ENCODE data around the gene NME1.
A peak's percentile ranks its signal among the peaks of the same experiment; 100 is the strongest.
"Not testable (repeated sequence)": the region's sequence is repeated elsewhere in the genome, so short reads cannot be mapped to it uniquely, and the experiment has no call there.

Gene NME1

DNA sequence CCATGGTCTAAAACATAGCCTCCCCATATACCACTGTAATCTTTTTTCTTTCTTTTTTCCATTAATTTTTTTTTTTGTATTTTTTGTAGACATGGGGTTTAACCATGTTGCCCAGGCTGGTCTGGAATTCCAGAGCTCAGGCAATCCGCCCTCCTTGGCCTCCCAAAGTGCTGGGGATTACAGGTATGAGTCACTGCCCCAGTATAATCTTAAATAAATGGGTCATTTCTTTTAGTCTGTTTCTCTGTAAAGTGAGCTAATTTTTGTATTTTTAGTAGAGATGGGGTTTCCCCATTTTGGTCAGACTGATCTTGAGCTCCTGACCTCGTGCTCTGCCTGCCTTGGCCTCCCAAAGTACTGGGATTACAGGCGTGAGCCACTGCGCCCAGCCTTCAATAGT, 5.7 kb upstream of the NME1 start:
- no peak for DNase-seq

DNA sequence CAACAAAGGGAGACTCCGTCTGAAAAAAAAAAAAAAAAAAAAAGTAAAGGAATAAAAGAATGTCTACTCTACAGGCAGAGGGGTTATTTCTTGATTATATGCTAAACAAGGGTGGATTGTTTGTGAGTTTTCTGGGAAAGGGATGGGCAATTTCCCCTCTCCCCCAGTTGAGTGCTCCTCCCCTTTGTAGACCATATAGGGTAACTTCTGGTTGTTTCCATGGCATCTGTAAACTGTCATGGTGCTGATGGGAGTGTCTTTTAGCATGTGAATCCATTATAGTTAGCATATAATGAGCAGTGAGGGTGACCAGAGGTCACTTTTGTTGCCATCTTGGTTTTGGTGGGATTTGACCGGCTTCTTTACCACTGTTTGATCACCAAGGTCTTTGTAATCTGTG, 4.2 kb upstream of the NME1 start:
- DNase-seq, result no peak

DNA sequence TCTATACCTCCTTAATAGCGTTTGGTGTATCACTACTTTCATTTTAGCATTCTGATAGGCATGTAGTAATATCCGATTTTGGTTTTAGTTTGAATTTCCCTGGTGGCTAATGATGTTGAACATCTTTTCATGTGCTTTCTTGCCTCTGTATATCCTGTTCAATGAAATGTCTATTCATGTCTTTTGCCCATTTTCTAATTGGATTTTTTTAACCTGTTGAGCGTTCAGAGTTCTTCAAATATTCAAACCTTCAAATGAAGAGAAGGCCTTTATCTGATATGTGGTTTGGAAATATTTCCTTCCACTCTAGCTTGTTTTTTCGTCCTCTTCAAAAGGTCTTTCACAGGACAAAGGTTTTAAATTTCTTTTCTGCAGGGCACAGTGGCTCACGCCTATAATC, 2.4 kb upstream of the NME1 start:
- DNase-seq, result no peak

DNA sequence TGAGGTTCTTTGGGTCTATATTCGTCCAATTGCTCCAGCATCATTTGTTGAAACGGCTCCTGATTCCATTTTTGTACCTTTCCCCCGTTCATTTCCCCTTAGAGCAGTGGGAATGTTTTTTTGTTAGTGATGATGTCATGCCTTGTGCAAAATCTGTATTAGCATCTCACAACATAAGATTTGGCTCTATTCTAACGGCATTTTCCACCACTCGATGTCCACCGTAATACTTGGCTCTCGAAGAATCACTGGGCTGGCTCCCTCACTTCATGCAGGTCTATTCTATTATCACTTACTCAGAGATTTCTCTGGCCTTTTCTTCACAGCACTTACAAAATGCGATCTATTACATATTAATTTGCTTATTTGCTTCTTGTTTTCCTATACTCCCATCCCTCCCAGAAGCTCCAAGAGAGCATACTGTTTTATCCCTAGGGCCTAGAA, 571 bp upstream of the NME1 start:
- no peak for DNase-seq

DNA sequence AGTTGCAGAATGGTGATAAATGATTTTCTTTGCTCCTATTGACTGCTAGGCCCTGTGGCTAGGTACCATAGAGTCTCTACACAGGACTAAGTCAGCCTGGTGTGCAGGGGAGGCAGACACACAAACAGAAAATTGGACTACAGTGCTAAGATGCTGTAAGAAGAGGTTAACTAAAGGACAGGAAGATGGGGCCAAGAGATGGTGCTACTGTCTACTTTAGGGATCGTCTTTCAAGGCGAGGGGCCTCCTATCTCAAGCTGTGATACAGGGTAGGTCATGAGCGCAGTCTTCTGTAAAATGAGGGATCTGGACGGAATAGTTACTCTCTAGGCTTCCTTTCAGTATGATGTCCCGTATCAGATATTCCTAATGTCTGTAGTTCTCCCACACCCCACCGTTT, 817 bp downstream of the NME1 start:
- no peak for DNase-seq

DNA sequence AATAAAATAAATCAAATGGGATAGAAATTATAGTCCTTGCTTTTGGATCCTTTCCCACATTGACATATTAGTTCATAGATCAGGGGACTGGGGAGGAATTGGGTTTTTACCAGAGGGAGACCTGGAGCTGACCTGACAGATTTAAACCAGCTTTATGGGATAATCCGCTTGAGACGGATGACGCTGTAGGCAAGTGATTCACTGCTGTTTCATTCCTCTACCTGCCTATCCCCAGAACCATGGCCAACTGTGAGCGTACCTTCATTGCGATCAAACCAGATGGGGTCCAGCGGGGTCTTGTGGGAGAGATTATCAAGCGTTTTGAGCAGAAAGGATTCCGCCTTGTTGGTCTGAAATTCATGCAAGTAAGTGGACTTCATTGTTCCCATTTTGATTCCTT, 2.1 kb downstream of the NME1 start:
- no peak for DNase-seq

DNA sequence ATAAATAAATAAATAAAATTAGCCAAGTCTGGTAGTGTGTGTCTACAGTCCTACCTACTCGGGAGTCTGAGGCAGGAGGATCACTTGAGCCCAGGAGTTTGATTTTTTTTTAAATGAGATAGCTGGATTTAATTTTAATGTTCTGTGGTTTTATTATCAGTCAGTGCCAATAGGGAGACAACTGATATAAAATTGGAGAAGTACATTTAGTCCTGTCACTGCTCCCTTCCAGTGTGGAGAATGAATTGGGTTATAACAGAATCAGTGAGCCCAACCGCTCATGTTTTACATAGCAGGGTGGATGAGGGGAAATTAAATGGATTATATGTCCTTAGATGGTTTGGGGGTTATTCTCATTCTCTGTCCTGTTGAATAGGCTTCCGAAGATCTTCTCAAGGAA, 6.2 kb downstream of the NME1 start:
- no peak for DNase-seq

DNA sequence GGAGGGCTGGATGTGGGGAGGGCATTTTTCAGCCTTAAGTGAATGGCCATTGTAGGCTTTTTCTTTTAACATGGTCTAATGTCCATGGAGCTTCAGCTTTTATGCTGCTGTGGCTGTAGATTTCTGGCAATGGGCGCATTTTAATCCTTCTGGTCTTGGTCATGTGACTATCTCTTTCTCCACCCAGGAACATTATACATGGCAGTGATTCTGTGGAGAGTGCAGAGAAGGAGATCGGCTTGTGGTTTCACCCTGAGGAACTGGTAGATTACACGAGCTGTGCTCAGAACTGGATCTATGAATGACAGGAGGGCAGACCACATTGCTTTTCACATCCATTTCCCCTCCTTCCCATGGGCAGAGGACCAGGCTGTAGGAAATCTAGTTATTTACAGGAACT, 8.2 kb downstream of the NME1 start:
- no peak for DNase-seq

DNA sequence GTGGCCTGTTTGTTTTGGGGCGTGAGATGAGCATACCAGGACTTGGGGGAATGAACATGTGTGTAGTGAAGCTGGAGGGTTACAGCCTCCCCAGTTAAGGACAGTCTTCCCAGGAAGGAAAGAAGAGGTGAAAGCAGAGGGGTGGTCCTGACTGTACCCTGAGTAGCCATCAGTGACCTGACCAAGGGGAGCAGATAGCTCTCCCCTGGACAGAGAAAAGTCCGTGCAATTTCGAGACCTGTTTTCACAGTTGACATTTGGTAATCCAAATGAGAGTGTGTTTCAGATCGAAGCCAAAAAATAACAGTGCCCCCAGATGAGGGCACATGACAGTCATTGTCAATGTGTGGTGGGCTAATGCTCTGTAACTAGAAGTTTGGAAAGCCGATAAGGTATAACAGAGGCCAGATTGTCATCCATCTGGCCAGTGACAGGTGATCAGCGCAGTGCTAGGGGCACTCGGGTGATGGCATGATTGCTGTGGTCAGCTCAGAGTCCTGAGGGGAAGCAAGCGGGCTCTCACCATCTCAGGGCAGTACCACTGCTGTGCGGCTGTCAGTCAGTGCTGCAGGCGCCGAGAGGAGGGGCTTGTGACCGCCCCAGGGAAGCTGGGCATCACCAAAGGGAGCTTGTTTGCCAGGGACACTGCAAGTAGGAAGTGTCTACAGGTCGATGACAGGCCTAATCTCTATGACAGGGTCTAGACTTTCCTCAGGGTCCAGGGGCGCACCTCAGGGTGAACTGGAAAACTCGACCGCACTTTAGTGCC, 11.7 kb downstream of the NME1 start:
- no peak for DNase-seq

DNA sequence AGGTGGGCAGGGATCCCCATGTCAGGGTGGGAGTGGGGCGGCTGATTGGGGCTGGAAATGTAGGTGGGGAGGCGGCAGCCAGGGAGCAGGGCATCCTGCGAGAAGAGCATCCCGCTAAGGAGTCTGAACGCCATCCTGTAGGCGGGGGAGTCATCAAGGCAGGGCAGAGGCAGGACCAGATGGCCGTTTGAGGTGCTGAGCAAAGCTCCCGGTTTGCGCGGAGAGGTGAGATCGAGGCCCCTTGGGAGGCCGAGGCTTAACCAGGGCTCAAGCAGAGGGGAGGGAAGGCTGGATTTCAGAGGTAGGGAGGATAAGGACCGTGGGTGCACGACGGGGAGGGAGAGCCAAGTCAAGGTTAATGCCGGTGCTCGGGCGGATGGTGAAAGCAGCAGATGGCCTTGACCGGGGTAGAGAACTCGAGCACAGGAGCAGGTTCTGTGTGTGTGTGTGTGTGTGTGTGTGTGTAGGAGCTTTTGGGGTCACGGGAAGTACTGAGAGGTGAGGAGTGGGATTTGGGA, 12.4 kb downstream of the NME1 start:
- DNase-seq, result peak; percentile 59

DNA sequence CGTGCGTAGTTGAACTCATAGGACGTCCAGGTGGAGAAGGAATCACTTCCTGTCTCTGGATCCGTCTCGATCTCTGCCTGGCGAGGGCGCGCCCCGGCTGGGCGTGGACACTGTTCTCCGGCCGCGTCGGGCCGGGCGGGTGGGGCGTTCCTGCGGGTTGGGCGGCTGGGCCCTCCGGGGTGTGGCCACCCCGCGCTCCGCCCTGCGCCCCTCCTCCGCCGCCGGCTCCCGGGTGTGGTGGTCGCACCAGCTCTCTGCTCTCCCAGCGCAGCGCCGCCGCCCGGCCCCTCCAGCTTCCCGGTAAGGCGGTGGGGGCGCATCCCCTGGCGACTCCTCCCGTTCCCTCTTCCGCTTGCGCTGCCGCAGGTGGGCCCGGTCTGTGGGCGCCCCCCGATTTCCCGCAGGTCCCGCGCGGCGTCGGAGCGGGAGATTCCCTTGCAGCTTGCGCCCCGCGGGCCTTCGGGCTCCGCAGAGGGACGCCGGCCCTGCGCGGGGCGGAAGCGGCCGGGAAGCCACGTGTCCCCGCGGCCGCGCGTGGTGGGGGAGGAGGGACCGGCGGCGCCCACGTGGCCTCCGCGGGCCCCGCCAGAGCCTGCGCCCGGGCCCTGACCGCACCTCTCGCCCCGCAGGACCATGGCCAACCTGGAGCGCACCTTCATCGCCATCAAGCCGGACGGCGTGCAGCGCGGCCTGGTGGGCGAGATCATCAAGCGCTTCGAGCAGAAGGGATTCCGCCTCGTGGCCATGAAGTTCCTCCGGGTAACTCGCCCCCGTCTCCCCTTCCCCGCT, 13.0 kb downstream of the NME1 start, which contains the start of gene NME2:
TSS of gene NME2 (plus strand) at position 214 of the 789 bp plus-strand sequence. CDS start at position 634, 420 bp downstream.
- DNase-seq, result peak; percentile 59

DNA sequence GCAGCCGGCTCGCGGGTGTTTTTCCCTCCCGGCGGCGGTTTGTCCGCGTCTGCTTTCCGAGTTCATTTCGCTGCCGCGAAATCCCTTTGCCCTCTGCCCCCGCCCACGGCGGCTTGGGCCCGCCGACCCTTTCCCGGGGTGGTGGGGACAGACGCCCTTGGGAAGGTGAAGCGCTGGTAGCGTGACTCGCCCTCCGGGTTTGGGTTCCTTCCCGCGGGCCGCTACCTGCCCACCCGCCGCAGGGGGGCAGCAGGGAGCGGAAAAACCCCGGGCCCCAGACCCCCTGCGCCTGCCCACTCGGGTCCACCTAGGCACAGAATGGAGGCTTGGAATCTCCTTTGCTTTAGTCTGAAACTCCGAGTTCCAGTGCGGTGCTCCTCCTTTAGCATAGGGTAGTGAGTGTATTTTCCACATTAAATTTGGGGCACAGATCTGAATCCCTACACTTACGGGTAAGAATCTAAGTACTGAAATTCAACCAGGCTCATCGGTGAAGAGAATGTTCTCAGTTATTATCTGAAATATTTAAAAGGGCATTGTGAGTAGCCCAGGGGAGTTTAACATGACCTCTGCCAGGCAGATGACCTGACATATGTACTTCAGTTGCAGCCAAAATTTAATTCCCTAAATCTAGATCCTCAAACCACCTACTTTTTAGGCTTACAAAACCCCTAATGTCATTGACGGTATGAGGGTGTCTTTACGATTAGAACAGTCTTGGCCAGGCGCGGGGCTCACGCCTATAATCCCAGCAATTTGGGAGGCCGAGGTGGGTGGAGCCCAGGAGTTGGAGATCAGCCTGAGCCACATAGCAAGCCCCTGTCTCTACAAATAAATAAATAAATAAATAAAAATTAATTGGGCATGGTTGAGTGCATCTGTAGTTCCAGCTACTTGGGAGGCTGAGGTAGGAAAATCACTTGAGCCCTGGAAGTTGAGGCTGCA, 13.9 kb downstream of the NME1 start:
- peak; percentile 5 for DNase-seq

DNA sequence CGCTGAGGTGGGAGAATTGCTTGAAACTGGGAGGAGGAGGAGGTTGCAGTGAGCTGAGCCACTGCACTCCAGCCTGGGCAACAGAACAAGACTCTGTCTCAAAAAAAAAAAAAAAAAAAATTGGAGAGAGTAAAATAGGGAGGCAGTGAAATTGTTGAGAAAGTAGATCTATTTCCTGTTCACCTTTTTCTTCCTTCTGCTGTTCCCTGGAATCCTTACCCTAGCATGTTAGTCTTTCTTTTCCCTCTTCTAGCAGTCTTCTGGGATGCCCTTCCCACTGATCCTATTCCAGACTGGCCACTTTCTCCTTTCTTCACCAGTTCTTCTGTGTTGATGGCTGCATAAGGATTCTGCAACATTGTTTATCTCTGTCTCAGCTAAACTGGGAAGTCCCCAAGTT, 16.0 kb downstream of the NME1 start:
- no peak for DNase-seq

DNA sequence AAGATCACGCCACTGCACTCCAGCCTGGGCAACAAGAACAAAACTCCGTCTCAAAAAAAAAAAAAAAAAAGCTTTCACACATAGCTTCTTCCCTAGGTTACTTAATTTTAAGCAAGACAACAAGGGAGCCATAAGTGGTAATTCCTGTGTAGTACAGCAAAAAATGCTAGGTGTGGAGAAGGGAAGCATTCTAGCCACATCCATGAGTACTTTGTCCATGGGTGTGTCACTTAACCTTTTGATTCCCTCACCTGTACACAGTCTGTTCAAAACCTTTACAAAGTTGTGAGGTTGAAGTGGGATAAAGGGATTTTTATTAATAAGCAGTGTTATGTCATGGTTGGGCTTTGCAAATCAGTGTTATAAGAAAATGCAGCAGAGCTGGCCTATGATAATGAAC, 17.4 kb downstream of the NME1 start:
- no peak for DNase-seq

DNA sequence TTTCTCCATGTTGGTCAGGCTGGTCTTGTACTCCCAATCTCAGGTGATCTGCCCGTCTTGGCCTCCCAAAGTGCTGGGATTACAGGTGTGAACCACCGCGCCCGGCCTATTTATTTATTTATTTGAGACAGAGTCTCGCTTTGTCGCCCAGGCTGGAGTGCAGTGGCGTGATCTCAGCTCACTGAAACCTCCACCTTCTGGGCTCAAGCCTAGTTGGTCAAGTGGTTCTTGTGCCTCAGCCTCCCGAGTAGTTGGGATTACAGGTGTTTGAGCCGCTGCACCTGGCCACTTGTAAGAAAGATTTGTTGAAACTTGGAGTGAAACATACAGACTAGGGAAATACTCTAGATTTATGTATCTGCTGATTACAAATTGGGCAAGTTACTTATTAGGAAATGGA, 18.7 kb downstream of the NME1 start:
- DNase-seq, result not testable (repeated sequence)

DNA sequence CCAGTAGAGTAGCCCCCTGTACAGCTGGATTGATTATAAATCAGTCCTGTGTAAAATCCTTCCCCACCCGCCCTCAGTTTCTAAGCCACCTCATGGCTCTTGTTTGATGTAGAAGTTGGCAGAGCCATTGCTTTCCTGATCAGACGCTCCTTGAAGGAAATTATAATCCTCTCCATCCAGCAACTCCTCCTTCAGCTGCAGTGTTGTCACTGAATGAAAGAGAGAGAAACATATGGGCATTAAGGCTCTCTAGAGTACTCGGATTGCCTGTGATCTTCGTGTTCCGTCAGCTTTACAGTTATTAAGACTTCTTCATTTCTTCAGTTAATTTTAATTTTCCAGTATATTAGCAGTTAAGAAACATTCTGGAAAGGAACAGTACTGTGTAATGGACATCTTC, 27.1 kb downstream of the NME1 start:
- no peak for DNase-seq

DNA sequence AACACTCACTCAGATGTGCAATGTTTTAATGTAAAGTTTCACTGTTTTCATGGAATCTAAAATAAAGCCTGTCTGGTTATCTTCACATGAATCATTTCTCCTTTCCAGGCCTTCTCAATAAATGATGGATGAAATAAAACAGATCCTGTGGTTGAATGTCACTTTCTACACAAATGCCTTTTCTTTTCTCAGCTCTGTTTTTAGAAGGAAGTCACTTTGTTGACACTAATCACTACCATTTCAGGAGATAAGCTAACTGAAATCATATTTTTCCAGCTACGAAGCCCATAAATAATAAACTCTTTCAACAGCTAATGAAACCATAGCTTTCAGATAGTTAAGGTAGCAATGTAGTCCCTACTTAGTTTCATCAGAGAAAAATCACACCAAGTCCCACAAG, 30.8 kb downstream of the NME1 start:
- no peak for DNase-seq

DNA sequence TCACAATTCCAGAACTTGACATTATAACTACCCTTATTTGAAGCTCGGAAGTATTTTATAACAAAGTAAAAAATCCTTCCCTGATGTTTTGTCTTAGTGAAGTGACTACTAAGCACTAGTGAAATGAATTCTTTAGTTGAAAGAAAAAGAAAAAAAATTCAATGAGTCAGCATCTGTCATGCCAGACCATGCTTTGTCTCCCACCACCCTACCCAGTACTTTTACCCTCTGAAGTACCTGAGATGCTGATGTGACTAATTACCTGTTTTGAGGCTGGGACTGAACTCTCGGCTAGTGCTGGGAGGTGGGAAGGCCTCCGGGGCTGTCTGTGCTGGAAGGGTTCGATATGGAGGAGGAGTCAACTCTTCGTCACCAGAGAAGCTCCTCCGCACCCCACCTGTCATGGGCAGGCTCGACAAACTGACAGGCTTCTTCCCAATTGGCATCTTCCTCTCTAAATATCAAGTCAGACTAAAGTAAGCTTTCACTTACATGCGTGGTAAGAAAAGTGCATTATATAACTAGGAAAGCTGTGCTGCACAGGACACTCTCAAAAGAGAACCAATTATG, 32.5 kb downstream of the NME1 start:
- no peak for DNase-seq

DNA sequence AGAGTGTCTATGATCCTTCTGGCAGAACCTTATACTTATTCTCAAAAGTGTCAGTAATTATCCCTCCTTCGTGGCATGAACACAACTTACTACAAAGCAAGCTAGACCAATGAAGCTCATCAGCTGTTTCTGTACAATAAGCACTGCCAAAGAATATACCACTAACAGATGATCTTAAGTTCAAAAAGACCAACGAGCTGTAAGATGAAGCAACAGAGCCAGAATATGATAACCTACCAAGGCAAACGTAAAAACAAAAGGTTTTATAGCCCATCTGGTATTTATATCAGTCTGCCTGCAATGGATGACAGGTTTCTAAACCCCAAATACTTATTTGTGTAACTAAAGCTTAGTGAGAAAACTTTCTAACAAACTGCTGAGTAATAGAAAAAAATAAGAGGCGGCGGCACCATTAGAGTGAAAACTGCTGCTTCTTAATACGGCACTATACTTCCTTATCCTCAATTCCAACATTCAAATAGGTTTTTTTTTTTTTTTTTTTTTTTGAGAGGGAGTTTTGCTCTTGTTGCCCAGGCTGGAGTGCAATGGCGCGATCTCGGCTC, 35.0 kb downstream of the NME1 start:
- DNase-seq, result no peak

DNA sequence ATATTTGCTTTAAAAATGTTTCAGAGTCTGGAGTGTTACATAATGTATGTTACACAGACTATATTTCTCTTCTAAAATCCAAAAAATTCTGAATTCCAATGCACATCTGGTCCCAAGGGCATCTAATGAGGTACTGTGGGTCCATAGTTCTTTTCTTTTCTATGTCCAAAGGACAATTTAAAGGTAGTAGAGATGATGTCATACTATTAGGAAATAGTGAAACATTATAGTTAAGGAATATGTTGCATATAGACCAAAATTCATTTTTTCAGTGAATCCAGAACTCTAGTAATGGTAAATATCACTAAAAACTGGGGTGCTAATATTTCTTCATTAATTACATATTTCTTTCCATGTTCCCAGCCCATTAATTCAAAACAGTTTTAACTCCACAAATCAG, 35.8 kb downstream of the NME1 start:
- no peak for DNase-seq

DNA sequence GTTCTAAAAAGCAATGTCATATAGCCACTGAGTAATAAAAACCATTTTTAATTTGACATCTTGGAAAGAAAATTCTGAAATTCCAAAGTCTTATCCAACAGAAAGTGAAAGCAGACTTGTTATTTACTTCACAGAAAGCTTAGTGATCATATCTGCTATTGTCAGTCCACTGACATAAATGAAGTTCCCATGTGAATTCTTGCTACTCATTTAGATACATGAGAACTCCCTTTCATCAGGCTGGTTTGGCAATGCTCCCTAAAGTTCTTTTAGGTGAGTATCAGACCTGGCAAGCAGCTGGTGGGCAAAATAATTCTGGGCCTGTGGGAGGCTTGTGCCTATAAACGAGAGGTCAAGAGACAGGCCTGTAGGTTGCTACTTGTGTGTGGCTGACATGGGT, 36.3 kb downstream of the NME1 start:
- DNase-seq, result no peak

DNA sequence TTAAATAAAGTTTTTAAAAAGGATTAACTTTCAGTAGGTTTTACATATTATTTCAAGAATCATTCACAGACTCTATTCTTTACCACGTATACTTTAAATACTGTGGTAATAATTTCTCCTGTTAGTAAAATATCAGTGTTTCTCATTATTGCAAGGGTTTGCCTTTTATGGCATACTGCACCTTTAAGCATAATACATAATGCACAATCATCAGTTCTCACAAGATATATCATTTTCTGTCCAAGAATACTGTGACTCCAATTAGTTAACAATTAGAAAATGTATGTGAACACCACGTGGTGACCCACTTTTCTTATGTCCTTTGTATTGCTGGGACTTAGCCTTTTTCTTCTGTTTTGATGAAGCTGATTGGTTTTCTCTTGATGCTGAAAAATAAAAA, 38.5 kb downstream of the NME1 start:
- DNase-seq, result no peak
